ENCODE measurements around the gene GDF2.

Gene GDF2

GRCh38 chr10:47356708-47357107, 34.5 kb downstream of the GDF2 start:
- DNase-seq = no peak

DNA sequence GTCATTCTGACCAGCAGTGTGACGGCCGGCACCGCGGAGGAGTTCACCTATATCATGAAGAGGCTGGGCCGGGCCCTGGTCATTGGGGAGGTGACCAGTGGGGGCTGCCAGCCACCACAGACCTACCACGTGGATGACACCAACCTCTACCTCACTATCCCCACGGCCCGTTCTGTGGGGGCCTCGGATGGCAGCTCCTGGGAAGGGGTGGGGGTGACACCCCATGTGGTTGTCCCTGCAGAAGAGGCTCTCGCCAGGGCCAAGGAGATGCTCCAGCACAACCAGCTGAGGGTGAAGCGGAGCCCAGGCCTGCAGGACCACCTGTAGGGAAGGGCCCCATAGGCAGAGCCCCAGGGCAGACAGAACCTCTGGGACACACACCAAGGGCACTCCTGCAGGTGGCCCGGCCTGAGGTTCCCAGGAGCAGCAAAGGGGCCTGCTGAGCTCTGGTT, 34.9 kb downstream of the GDF2 start:
- no peak for DNase-seq

DNA sequence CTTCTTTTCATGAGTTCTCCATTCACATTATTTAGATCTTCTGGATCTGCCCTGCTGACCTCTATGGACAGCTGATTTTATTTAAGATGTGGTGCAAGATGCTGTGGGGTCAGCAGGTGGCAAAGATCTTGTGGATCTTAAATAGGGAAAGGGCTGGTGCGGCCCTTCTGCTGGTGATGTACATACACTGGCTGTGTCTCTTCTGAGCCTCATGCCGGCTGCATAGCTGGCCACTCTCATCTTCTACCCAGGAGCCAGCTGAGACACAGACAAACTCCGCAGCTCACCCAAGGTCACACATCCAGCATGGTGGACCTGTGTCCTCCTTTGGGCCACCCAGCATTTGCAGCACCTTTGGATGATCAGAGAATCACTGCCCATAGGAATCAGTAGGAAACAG, 35.7 kb downstream of the GDF2 start:
- DNase-seq = no peak

GRCh38 chr10:47358457-47358856, 36.2 kb downstream of the GDF2 start:
- DNase-seq = no peak

DNA sequence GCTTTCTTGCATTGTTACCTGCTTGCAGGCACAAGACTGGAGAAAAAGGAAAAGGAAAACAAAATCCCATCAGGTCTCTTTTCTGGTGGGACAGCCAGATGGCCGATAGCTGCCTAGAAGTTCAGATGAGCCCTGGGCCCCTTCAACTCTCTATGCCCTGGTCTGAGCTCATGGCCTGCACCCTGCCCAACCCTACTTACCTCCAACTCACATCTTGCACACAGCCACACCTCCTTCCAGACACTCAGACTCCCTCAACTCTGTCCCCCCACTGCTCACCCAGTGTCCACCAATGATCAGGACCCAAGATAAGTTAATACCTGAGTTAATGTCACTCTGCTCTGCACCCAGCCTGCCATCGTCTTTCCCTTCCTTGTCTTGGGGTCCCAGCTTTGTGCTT, 36.8 kb downstream of the GDF2 start:
- no peak for DNase-seq

DNA sequence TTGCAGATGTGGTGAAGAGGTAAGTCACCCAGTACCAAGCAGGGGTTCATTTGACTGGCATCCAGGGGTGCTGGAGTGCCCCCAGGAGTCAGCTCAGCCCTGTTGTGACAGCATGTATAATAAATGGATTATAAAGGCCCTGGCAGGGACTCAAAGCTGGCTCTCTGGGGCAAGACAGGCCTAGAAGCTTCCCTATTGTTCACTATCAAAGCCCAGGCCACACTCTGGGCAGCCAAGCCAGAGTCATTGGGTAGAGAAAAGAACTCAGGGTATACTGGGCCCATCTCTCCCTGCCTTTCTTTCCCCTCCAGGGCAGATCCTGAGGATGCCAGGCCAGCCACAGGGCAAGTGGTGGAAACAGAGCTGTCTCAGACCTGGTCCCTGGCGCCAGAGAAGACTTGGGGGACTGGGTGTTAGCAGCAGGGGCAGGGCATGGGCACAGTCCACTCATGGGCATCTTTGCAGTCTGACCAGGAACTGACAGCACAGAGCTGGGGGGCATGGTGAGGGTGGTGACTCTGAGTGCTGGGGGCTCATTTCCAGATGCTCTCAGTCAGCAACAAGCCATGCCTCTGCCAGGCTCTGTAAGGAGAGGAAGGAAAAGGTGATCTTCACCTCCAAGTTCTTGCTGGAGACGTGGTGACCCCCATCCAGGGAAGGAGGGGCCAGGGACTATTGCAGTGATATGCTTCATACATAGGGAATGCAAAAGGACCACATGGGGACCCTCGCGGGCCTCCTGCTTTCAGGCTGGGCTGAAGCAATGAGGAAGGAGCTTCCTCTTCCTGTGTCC, 37.6 kb downstream of the GDF2 start:
- DNase-seq = no peak

DNA sequence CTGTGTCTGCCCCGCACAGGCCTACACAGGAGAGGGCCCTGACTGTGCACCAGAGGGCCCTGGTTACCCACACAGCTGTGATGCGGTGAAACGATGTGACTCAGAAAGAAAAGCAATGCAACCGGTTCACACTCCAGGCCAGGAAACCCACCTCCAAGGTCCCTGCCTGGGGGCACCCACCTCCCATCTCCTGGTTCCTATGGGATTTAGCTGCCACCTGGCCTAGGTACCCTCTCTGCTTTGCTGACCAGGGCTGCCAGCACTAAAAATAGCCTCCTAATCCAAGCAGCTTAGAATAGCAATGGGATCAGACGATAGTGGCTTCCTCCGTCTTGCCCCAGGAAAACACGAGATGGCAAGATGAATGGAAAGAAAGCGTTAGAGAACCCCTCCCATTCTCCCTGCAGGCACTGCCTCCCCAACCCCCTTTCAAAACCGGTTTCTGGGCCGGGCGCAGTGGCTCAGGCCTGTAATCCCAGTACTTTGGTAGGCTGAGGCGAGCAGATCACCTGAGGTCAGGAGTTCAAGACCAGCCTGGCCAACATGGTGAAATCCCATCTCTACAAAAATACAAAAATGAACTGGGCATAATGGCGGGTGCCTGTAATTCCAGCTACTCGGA, 38.3 kb downstream of the GDF2 start:
- no peak for DNase-seq

DNA sequence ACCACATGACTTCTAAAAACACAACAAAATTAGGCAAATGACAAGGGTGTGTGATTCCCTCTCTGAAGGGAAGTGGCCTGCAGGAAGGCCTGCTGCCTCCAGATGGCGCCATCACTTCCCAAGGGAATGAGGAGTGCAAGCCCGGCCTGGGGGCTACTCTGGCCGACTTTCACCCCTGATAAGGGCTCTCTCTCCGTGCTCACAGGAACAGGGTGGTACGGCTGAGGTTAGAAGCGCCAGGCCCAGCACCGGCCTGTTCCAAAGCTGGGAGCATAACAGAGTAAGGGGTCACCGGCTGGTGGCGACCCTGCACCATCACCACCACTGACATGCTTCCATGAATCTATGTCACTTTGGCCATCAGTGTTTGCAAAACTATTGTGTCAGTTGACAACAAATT, 39.0 kb downstream of the GDF2 start:
- DNase-seq = no peak

DNA sequence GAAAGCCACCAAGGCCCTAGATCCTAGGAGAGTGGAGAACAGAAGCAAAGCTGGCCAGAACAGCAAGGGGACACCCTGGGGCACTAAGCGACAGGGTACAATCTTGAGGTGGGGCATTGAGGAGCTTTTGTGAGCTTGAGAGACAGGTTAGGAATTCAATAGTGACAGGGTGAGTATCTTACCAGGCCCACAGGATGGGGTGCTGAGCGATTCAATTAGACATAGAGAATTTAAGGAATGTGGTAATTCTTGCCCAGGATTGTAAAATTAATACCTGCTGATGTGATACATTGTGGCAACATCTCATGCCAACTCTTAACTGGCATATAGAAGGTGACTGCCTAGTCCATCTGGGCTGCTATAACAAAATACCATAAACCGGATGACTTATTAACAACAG, 39.9 kb downstream of the GDF2 start:
- DNase-seq = no peak

GRCh38 chr10:47363781-47364180, 41.5 kb downstream of the GDF2 start:
- DNase-seq = no peak

GRCh38 chr10:47364366-47364765, 42.1 kb downstream of the GDF2 start:
- no peak for DNase-seq

GRCh38 chr10:47364911-47365310, 42.7 kb downstream of the GDF2 start:
- no peak for DNase-seq

GRCh38 chr10:47365431-47366180, 43.4 kb downstream of the GDF2 start:
- no peak for DNase-seq

DNA sequence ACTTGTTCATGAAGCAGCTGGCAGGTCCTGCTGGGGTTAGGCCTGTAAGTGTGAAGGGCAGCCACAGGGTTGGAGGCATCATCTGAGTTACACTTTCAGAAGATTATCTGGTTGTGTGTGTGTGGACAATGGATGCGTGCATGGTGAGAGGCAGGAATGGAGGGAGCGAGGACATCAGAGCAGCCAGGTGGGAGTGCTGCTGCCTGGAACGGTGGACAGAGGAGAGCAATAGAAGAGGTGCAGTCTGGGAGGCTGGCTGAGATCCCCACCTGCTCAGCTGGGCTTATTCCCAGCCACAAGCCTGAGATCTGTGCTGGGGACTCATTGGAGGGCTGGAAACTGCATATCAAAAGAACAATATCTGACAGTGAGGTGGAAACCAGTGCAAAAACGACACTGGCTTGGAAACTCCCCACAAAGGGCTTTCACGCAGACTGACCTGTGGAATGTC, 44.0 kb downstream of the GDF2 start:
- no peak for DNase-seq

GRCh38 chr10:47366731-47367460, 44.6 kb downstream of the GDF2 start:
- no peak for DNase-seq

DNA sequence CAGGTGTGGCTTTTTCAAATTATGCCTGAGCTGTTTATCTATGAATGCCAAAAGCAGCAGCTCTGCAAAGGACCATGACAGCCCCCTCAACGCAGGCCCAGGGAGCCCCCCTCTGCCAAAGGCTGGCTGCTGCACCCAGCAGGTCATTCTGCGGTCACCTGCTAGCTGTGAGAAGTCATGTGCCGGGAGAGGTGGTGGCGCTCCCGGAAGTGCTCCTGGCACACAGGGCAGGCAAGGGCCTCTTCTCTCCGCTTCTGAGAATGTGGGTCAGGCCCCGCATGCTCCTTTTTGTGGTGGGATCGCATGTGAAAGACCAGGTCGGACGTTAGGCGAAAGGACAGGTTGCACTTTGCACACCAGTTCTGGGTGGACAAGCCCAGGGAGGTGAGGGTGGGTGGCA, 45.4 kb downstream of the GDF2 start:
- DNase-seq = no peak

DNA sequence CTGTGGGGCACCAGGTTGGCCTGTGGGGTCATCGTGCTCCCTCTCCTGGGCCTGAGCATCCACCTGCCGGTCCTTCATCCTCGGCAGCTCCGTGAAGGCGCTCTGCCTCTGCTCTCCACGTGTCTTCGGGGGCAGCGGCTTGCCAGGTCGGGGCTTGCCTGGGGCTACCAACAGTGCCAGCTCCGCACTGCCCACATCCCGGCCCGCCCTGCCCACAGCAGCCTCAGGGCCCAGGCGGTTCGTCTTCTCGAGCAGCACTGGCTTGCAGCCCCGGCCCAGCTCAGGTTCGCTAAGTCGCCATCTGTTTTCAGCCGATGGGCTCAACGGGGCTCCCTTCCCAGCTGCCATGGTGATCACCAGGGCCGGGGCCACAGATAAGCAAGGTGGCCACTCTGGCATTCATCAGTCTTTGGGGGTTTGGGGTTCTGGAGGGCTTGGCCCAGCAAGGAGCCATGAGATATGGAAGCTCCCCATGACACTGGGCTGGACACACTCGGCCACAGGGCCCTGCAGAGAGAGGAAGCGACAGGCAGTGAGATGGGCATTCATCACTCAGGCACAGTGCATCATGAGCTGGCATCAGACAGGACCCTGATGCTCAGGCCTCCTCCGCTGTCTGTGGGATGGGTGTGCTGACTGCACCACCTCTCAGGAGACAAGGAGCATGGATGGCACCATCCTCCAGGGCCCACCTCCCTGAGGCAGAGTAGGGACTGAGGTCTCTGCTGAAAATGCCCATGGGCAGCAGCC, 46.4 kb downstream of the GDF2 start:
- DNase-seq = no peak

DNA sequence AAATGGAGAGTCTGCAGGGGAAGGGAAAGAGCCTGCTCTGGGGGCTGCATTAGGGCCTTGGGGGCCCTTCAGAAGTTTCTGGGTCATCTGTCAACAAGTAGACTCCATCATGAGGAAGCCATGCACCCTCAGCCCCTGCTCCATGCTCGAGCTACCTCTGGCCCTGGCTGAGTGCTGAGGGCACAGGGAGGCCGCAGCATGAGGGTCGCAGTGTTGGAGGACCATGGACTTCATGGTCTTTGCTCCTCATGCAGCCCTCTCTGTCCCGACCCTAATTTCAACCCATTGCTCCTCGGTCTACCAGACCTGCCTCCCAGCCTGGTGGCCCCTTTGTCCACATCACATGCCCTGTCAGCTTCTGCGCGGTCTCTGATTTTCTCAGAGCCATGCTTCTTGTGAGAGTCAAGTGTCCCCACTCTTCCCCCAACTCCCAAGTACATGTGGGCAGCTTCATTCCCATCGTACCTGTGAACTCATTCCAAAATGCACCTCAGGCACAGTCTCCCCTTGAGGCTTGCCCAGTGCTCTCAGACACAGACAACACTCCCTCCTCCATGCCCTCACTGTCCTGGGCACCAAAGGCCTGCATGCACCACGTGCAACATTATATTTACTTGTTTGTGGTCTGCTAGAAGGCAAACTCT, 47.1 kb downstream of the GDF2 start:
- DNase-seq = no peak

DNA sequence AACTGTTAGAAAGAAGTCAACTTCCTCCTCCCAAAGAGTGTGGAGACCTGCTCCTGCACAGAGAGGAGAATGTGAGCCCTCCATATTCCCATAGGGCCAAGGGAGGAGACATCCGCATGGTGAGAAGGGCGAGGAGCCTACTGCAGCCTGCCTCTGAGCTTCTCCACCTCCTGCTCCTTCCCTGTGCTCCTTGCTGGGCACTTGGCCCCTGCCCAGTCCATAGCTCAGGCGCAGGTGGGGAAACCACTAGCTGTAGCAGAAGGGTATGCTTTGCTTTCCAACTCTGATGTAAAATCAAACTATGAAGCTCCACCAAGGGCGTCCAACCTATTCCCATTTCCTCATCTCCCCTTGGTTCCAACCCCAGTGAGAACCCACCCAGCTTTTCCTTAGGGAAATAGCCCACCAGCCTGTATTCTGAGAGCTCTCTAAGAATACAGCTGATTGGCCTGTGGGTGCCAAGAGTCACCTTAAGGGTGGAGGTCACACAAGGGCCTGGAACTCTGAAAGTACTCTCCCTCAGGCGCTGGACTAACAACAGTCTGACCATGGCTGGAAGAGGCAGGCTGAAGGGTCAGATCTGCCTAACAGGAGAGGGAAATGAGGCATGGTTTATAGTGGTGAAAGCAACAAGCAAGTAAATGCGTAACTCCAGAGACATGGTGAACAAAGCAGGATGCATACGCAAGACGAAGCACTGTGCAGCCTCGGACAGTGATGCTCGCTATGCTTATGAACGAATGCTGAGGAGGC, 47.9 kb downstream of the GDF2 start:
- DNase-seq = no peak

GRCh38 chr10:47370878-47371277, 48.6 kb downstream of the GDF2 start:
- DNase-seq = no peak

Measured in NCI-H1092 (cell line).